K562 (cell line): ENCODE data around the gene GDF11. TPM values are rescaled to one million over a fixed set of nuclear protein-coding genes. Genes with fewer than 3 reads are reported as not detected.

Source experiments
- CTCF ChIP-seq, 3 experiments: IDR thresholded peaks in 2 of 3; conservative IDR thresholded peaks in 1 of 3; 2 replicates each; pipeline ENCODE4 v1.5.1; 2011 to 2012; ENCODE audit warnings: low read length in 3 of 3, mild to moderate bottlenecking in 3 of 3, control low read depth in 2 of 3, improper control_type of control experiment in 1 of 3, inconsistent platforms in 1 of 3, low read depth in 1 of 3, mixed read lengths in 1 of 3, moderate library complexity in 1 of 3; ENCODE audit not compliant: insufficient read depth in 2 of 3
- CTCFL ChIP-seq: IDR thresholded peaks from 2 replicates; pipeline ENCODE4 v1.6.1; 2011; ENCODE audit warnings: borderline replicate concordance, low read depth, mild to moderate bottlenecking, moderate library complexity, low read length; ENCODE audit not compliant: insufficient read depth, poor library complexity, severe bottlenecking
- FOXJ3 ChIP-seq: sonication (generic); formaldehyde crosslinking; IDR thresholded peaks from 2 replicates; pipeline ENCODE4 v1.4.0; 2020; ENCODE audit warnings: mild to moderate bottlenecking, missing genetic modification reagents
- GABPB1 ChIP-seq: sonication (generic); formaldehyde crosslinking; IDR thresholded peaks from 2 replicates; pipeline ENCODE4 v1.8.0; 2022; ENCODE audit warnings: mild to moderate bottlenecking, missing genetic modification reagents
- MAFK ChIP-seq: IDR thresholded peaks from 2 replicates; pipeline ENCODE4 v1.6.1; 2011; ENCODE audit warnings: low read length, improper control_type of control experiment
- MXI1 ChIP-seq: IDR thresholded peaks from 2 replicates; pipeline ENCODE4 v1.6.1; 2011; ENCODE audit warnings: low read depth, mild to moderate bottlenecking, improper control_type of control experiment, low read length
- SIN3A ChIP-seq, 2 experiments: fragments of 150-350 bp in 1 of 2; IDR thresholded peaks; 2 replicates each; pipeline ENCODE4 v1.6.1; 2011 to 2016; ENCODE audit warnings: borderline replicate concordance in 2 of 2, low read depth in 2 of 2, low read length in 2 of 2, mild to moderate bottlenecking in 2 of 2, moderate library complexity in 2 of 2; ENCODE audit not compliant: control insufficient read depth in 1 of 2
- SREBF2 ChIP-seq: sonication (generic); formaldehyde crosslinking; IDR thresholded peaks from 2 replicates; pipeline ENCODE4 v1.4.0; 2020; ENCODE audit warnings: mild to moderate bottlenecking, missing genetic modification reagents
- XRCC3 ChIP-seq: fragments of 450-650 bp; IDR thresholded peaks from 2 replicates; pipeline ENCODE4 v1.6.1; 2017; ENCODE audit warnings: mild to moderate bottlenecking, moderate library complexity
- ZNF263 ChIP-seq: sonication (generic); formaldehyde crosslinking; IDR thresholded peaks from 2 replicates; pipeline ENCODE4 v1.8.0; 2022; ENCODE audit warnings: mild to moderate bottlenecking, missing genetic modification reagents, borderline replicate concordance
- ZNF407 ChIP-seq: fragments of 450-650 bp; IDR thresholded peaks from 2 replicates; pipeline ENCODE4 v1.6.1; 2016; ENCODE audit warnings: low read depth
- polyA plus RNA-seq, 8 experiments: library from polyadenylated mRNA; depleted of rRNA in 4 of 8; stranded (reverse) in 5 of 8; unstranded in 3 of 8; fragments of >200 nt; fragmentation: Nextera tagmentation in 2 of 8; fragmentation: Illumina TruSeq in 1 of 8; extraction: Ambion mirVana in 2 of 8; extraction: Trizol in 1 of 8; gene quantifications; 2 replicates each; pipeline versions ENCODE4 v1.2.1 to v1.2.3, GENCODE V29; 2011 to 2014; ENCODE audit warnings: inconsistent platforms in 1 of 8, missing spikeins in 1 of 8
- total RNA-seq, 7 experiments: library from RNA; depleted of rRNA in 6 of 7; stranded (reverse); fragments of >200 nt in 6 of 7; fragmentation: Illumina TruSeq in 2 of 7; extraction: Trizol in 2 of 7; gene quantifications; 2 replicates each; pipeline versions ENCODE4 v1.2.1 to v1.2.3, GENCODE V29; 2011 to 2021; ENCODE audit warnings: low replicate concordance in 1 of 7
- TF ChIP-seq, protein P1 (sequence below): fragments of 250-450 bp; sonication (Bioruptor Pico); IDR thresholded peaks from 2 replicates; pipeline ENCODE4 v1.8.0; 2021; ENCODE audit warnings: moderate library complexity, mild to moderate bottlenecking, inconsistent platforms

GDF11 gene
- total and polyA plus RNA-seq, 9 of the 15 experiments (the other 6 are each of a cell fraction or from before 2014, with no cell fraction given) = 1.4 to 15.7 (median 4.8) TPM

- no peak for TF ChIP-seq ZNF407
- TF ChIP-seq MXI1 = 0 out of 2 replicates have a peak, but pooled peaks have one; percentile 25
- peak; percentile 82 for TF ChIP-seq MAFK
- no peak for TF ChIP-seq FOXJ3
- no peak for TF ChIP-seq ZNF263
- no peak for TF ChIP-seq SIN3A (IDR thresholded peaks at IDR 0.05; ENCODE audit: borderline replicate concordance in 2 of 2, control insufficient read depth in 1 of 2, low read depth in 2 of 2, low read length in 2 of 2)
- TF ChIP-seq, protein P1, sequence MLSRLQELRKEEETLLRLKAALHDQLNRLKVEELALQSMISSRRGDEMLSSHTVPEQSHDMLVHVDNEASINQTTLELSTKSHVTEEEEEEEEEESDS = no peak
- no peak for TF ChIP-seq GABPB1 (CRISPR knock-in tag)
- TF ChIP-seq CTCFL = no peak
- no peak for TF ChIP-seq SREBF2 (CRISPR knock-in tag)
- TF ChIP-seq CTCF (IDR thresholded peaks at IDR 0.05 in 2 of 3, conservative IDR thresholded peaks at IDR 0.05 in 1 of 3; ENCODE audit: insufficient read depth in 2 of 3, low read depth in 1 of 3, low read length in 3 of 3) = peak; percentile 66 to 91 (median 85)
- no peak for TF ChIP-seq XRCC3
These were observed 4.5 kb upstream of the GDF11 start (continued) for GRCh38 chr12:55738123-55739024.
